Activated CD4-positive, alpha-beta T cell treated with anti-CD3 and anti-CD28 coated beads for 36 hours (primary cell): ENCODE data around the gene CRMP1. TPM values are rescaled to one million over a fixed set of nuclear protein-coding genes. Genes with fewer than 3 reads are reported as not detected.
"Not testable (repeated sequence)": the region's sequence is repeated elsewhere in the genome, so short reads cannot be mapped to it uniquely, and the experiment has no call there.

Experiments
- ATAC-seq: fragments of 200-7000 bp; cut with Tn5 transposase; one replicate; pipeline ENCODE4 v1.10.0; 2021; ENCODE audit warnings: mild to moderate bottlenecking, moderate library complexity
- CTCF ChIA-PET: fragments of 350-600 bp; sonication (Branson Sonifier 250); formaldehyde crosslinking; loops from one replicate; lab custom pipeline; 2021; ENCODE audit warnings: antibody characterized with exemption; lab: Charles Lee
- POLR2A ChIA-PET: fragments of 350-600 bp; sonication (Branson Sonifier 250); formaldehyde crosslinking; loops from one replicate; lab custom pipeline; 2021; ENCODE audit warnings: antibody characterized with exemption, inconsistent platforms; lab: Charles Lee
- DNase-seq: peaks from one replicate; pipeline ENCODE4 v3.0.0-alpha.2; 2020
- H3K27ac Mint-ChIP-seq: one replicate; pipeline ENCODE4 v1.8.0; 2021; ENCODE audit warnings: mixed read lengths
- H3K27me3 Mint-ChIP-seq: one replicate; pipeline ENCODE4 v1.8.0; 2021; ENCODE audit warnings: mixed read lengths
- H3K36me3 Mint-ChIP-seq: one replicate; pipeline ENCODE4 v1.8.0; 2021; ENCODE audit warnings: low read depth, mixed read lengths
- H3K4me1 Mint-ChIP-seq: one replicate; pipeline ENCODE4 v1.8.0; 2021; ENCODE audit warnings: mixed read lengths
- H3K4me3 Mint-ChIP-seq: one replicate; pipeline ENCODE4 v1.8.0; 2021; ENCODE audit warnings: mild to moderate bottlenecking, moderate library complexity, mixed read lengths
- H3K9me3 Mint-ChIP-seq: one replicate; pipeline ENCODE4 v1.8.0; 2021; ENCODE audit warnings: low read depth, mixed read lengths
- intact Hi-C, 2 experiments: fragments of 100-400 bp; cut with DNase I in 1 of 2; cut with micrococcal nuclease in 1 of 2; formaldehyde crosslinking; loops; one replicate each; pipeline versions ENCODE4 v1.14.2 to v1.15.1; 2022 to 2024; cut with DNase I, micrococcal nuclease
- total RNA-seq, 2 experiments: library from RNA; stranded (reverse); gene quantifications; one replicate each; pipeline ENCODE4 v1.2.3, GENCODE V29; 2021

Gene CRMP1
- total RNA-seq, 2 experiments from 2014 or later = not detected

- Mint-ChIP-seq H3K36me3 (no peaks in the 10 kb centered on the region), H3K27me3 (peaks cover 13% of the 10 kb centered on the region), H3K4me1 (no peaks in the 10 kb centered on the region), H3K27ac (no peak overlapping the region), H3K9me3 (no peaks in the 10 kb centered on the region), H3K4me3 (no peak overlapping the region)
- intact Hi-C loops = no loop called here
- ChIA-PET POLR2A (no interaction called here), CTCF (no interaction called here)
- no peak for ATAC-seq
- no peak for DNase-seq
Observed at GRCh38 chr4:5845035-5845905, 47.6 kb downstream of the CRMP1 start.

GRCh38 chr4:5843573-5844530 lies 49.0 kb downstream of the CRMP1 start:
- POLR2A ChIA-PET = no interaction called here
- H3K4me3 Mint-ChIP-seq = no peak overlapping the region
- H3K36me3 Mint-ChIP-seq = no peaks in the 10 kb centered on the region
- H3K4me1 Mint-ChIP-seq = no peaks in the 10 kb centered on the region
- ATAC-seq (no peak), DNase-seq (no peak)
- CTCF ChIA-PET = no interaction called here
- H3K9me3 Mint-ChIP-seq = no peaks in the 10 kb centered on the region
- H3K27ac Mint-ChIP-seq = no peak overlapping the region
- peaks cover 12% of the 10 kb centered on the region for H3K27me3 Mint-ChIP-seq
- intact Hi-C loops = no loop called here

DNA sequence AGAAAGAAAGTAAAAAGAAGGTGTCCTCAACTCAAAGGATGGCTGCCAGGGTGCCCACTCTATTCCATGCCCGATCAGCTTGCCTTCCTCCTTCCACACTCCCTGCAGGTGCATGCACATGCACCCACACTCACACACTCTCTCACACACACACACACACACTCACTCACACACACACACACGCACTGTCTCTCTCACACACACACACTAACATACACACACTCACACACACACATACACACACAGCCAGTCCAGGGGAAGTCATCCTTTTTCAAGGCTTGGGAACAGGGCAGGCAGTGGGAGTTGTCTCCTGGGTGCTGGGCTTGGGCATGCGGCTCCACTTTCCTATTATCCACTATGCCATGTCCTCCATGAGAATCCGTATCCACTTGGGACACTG lies 50.4 kb downstream of the CRMP1 start:
- Mint-ChIP-seq H3K4me1 (no peaks in the 10 kb centered on the region), H3K4me3 (no peak overlapping the region), H3K36me3 (no peaks in the 10 kb centered on the region), H3K27me3 (peaks cover 6% of the 10 kb centered on the region), H3K27ac (no peak overlapping the region), H3K9me3 (no peaks in the 10 kb centered on the region)
- ChIA-PET CTCF (no interaction called here), POLR2A (no interaction called here)
- ATAC-seq (no peak), DNase-seq (no peak)
- intact Hi-C loops = no loop called here

DNA sequence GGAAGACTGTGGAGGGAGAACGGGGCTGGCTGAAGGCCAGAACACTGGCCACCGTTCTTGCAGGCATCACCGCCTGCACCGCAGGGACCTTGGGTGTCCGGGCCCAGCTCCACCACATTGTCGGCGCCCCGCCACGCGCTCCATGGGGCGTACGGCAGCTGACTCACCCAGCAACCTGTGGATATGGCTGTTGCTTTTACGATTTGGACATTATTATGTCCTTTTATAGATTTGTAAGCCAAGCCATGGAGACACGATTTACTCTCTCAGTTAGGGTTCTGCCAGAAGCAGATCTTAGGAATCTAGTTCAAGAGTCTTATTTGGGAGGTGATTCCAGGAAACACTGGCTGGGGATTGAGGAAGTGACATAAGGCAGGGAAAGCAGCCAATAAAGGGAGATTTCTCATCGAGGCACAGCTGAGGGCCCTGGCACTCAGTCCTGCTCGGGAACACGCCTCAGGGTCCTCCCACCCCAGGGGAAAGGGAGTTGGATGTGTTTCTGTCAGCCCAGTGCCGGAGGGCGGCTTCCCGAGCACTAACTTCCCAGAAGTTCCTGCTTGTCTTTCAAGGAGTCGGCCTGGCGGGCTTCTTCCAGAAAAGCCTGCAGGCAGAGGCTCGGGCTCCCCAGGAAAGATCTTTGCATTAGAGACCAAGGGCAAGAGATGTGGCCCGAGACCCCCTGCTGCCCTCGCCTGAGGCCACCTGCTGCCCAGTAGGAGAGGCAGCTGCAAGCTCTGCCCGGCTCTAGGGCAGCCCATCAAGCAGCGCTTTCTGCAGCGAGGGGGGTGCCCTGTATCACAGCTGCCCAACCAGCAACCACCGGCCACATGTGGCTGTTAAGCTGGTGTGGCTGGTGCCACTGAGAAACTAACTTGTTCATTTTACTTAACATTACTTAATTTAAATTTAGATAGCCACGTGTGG lies 52.9 kb downstream of the CRMP1 start:
- Mint-ChIP-seq H3K27ac (no peak overlapping the region), H3K36me3 (no peaks in the 10 kb centered on the region), H3K27me3 (peaks cover 6% of the 10 kb centered on the region), H3K4me3 (no peak overlapping the region), H3K9me3 (no peaks in the 10 kb centered on the region), H3K4me1 (no peaks in the 10 kb centered on the region)
- ChIA-PET CTCF (interaction anchor here (1.0 kb wide), 1 partner anchor 159 kb away, joined by 3 read pairs; no protein-coding TSS in a partner anchor), POLR2A (no interaction called here)
- DNase-seq (no peak), ATAC-seq (no peak)
- intact Hi-C loops = no loop called here

- Mint-ChIP-seq H3K9me3 (no peaks in the 10 kb centered on the region), H3K27me3 (peaks cover 6% of the 10 kb centered on the region), H3K36me3 (no peaks in the 10 kb centered on the region), H3K27ac (no peak overlapping the region), H3K4me1 (no peaks in the 10 kb centered on the region), H3K4me3 (no peak overlapping the region)
- CTCF ChIA-PET = no interaction called here
- POLR2A ChIA-PET = no interaction called here
- intact Hi-C loops = no loop called here
- DNase-seq (no peak), ATAC-seq (no peak)
Observed at GRCh38 chr4:5839332-5839731, 53.6 kb downstream of the CRMP1 start.

GRCh38 chr4:5837483-5837882 lies 55.4 kb downstream of the CRMP1 start:
- H3K9me3 Mint-ChIP-seq, H3K4me3 Mint-ChIP-seq, H3K4me1 Mint-ChIP-seq, intact Hi-C loops, ATAC-seq, POLR2A ChIA-PET, DNase-seq, H3K27ac Mint-ChIP-seq, H3K27me3 Mint-ChIP-seq, H3K36me3 Mint-ChIP-seq, CTCF ChIA-PET: not testable (repeated sequence)

DNA sequence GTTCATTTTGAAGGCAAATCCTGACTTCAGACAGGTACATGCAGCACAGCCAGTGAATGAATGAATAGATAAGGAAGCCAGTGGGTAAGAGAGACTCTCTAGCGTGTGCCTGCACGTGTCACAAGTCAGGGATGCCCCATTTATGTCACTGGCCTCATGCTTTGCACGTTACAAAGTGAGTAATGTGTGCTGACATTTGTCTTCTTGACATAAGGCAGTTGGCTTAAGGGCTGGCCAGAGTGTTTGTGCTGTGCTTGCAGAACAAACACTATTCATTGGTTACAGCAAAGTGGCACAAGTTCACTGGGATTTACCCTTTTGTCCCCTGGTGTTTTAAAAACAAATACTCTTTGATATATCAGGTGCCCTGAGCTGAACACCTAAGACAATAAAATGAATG lies 55.9 kb downstream of the CRMP1 start:
- ChIA-PET POLR2A (no interaction called here), CTCF (no interaction called here)
- intact Hi-C loops = no loop called here
- Mint-ChIP-seq H3K4me3 (no peak overlapping the region), H3K4me1 (no peaks in the 10 kb centered on the region), H3K27ac (no peak overlapping the region), H3K9me3 (no peaks in the 10 kb centered on the region), H3K27me3 (peaks cover 3% of the 10 kb centered on the region), H3K36me3 (no peaks in the 10 kb centered on the region)
- DNase-seq (no peak), ATAC-seq (no peak)

DNA sequence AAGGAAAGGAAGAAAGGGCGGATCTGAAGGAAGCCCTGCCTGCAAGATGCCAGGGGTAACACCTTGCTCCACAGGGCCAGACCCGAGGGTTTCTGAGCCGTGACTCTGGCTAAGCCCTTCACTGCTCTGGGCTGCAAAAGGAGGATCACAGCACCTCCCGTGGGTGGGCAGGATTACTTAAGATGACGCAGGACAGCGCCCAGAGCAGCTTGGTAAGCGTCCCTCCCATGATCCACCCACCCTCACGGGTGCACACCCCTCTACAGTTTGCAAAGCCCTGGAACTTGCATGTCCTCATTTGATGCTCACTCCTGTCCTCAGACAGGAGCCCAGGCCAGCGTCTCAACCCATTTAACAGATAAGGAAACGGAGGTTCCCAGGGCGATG lies 64.9 kb downstream of the CRMP1 start:
- POLR2A ChIA-PET = no interaction called here
- no peak for ATAC-seq
- intact Hi-C loops = no loop called here

GRCh38 chr4:5827108-5828004 lies 65.5 kb downstream of the CRMP1 start:
- no peaks in the 10 kb centered on the region for H3K27me3 Mint-ChIP-seq
- POLR2A ChIA-PET = no interaction called here
- intact Hi-C loops = no loop called here
- DNase-seq = no peak
- no peaks in the 10 kb centered on the region for H3K36me3 Mint-ChIP-seq
- CTCF ChIA-PET = interaction anchor here (0.6 kb wide), 1 partner anchor 19 kb away, joined by 3 read pairs; no protein-coding TSS in a partner anchor
- H3K4me1 Mint-ChIP-seq = peaks cover 8% of the 10 kb centered on the region
- ATAC-seq = no peak
- no peaks in the 10 kb centered on the region for H3K9me3 Mint-ChIP-seq
- no peak overlapping the region for H3K27ac Mint-ChIP-seq
- no peak overlapping the region for H3K4me3 Mint-ChIP-seq

More for the DNA sequence above, 64.9 kb downstream of the CRMP1 start:
- Mint-ChIP-seq H3K27me3 (no peaks in the 10 kb centered on the region), H3K27ac (no peak overlapping the region), H3K4me1 (peaks cover 8% of the 10 kb centered on the region), H3K4me3 (no peak overlapping the region), H3K9me3 (no peaks in the 10 kb centered on the region), H3K36me3 (no peaks in the 10 kb centered on the region)
- no peak for DNase-seq
- CTCF ChIA-PET = no interaction called here

- intact Hi-C loops = no loop called here
- Mint-ChIP-seq H3K4me1 (peaks cover 8% of the 10 kb centered on the region), H3K27ac (no peak overlapping the region), H3K27me3 (no peaks in the 10 kb centered on the region), H3K9me3 (no peaks in the 10 kb centered on the region), H3K4me3 (no peak overlapping the region), H3K36me3 (no peaks in the 10 kb centered on the region)
- ATAC-seq (no peak), DNase-seq (no peak)
- POLR2A ChIA-PET = no interaction called here
- CTCF ChIA-PET = interaction anchor here (0.6 kb wide), 1 partner anchor 18 kb away, joined by 3 read pairs; no protein-coding TSS in a partner anchor
Observed at GRCh38 chr4:5826437-5827107, 66.3 kb downstream of the CRMP1 start.
